HG03354 (cell line): ENCODE results near the gene DDRGK1.
"Not testable (repeated sequence)": the region's sequence is repeated elsewhere in the genome, so short reads cannot be mapped to it uniquely, and the experiment has no call there.

Source experiments
- ATAC-seq: cut with Tn5 transposase; IDR thresholded peaks from one replicate; pipeline ENCODE4 v1.9.1; 2021; ENCODE audit warnings: mild to moderate bottlenecking; ENCODE audit not compliant: unreplicated experiment, poor library complexity, severe bottlenecking

DDRGK1 gene

DNA sequence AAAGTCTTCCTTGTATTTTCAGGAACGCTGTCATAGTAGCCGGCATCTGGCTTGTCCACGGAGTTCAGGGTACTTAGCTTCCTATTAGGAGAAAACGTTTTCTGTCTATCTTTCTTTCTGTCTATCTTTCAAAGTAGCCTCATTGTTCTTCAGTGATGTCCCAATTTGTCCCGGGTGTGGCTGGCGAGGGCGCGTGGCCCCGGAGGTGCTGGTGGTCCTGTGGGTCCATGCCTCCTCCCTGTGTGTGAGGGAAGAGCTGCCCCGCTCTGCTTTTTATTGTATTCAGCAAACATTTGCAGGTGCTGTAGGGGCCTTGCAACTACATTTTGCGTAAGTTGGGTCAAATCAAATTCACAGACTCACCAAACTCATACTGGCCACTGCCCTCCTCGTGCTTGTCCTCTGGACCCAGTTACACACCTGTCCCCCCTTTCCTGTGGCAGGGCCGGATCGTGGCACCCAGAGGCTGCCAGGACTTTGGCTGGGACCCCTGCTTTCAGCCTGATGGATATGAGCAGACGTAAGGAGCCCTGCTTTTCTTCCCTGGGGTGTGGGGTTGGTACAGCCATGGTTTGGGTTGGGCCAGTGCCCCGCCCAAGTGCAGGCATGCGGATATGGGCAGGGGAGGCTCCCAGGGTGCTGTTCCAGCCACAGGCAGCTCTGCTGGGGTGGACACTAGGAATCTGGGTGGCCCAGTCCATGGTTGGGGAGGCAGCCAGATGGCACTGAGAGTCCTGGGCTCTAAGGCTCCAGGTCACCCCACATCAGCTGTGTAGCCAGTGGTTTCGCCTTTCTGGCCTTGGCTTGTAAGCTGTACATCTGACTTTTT, 17.1 kb upstream of the DDRGK1 start:
- ATAC-seq = no peak

DNA sequence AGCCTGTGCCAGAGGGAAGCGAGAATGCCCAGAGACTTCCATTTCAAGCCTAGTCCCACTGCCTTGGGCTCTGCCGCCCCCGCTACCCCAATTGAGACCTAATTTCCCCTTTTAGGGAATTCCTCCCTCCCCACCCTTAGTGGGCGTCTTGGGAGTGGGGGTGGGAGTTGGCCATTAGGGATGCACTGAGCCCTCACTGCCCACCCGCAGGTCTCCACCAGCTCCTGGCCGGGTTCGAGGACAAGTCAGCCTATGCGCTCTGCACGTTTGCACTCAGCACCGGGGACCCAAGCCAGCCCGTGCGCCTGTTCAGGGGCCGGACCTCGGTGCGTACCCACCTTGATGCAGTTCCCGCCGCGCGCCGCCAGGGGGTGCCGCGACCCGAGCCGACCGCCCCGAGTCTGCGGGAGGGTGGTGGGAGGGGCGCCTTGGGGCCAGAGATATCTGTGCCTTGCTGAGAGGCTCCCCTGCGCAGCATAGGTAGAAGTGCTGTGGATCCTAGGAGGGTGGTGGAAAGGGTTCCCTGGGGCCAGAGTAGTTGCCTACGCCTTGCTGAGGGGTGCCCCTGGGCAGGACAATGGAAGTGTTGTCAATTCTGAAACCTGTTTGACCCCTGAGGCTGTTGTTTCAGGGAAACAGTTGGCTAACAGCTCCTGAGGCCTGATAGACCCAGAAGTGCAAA, 14.0 kb upstream of the DDRGK1 start:
- peak; percentile 66 for ATAC-seq

DNA sequence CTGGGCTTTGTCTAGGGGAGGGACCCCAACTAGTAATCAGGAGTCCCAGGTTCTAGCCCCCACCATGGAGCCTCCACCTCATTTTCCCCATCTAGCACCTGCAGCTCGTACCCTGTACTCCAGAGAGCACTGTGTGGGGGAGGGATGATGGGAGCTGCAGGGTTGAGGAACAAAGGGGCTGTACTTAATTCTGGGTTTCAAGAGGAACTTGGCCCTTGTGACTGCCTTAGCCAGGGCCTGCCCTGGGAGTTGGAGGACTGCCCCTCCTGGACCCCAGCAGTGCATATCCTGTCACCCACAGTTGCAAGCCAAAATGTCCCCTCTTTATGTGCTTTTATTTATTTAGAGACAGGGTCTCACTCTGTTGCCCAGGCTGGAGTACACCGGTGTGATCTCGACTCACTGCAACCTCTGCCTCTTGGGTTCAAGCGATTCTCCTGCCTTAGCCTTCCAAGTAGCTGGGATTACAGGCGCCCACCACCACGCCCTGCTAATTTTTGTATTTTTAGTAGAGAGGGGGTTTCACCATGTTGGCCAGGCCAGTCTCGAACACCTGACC, 11.0 kb upstream of the DDRGK1 start:
- ATAC-seq = not testable (repeated sequence)

DNA sequence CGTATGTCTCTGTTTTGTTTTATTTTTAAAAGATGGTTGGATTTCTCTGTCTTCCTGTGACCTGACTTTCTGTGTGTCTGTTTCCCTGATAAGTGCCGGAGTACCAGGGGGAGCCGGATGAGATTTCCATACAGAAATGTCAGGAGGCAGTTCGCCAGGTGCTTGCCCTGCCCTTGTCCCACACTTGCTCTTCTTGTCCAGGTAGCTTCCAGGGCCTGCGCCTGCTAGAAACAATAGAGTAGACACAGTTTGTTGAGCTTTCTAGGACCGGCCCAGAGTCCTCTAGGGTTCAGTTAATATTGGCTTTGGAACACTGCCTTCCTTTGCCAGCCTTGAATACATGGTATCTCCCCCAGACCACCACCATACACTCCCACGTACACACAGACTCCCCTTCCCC, 8.7 kb upstream of the DDRGK1 start:
- ATAC-seq = no peak

DNA sequence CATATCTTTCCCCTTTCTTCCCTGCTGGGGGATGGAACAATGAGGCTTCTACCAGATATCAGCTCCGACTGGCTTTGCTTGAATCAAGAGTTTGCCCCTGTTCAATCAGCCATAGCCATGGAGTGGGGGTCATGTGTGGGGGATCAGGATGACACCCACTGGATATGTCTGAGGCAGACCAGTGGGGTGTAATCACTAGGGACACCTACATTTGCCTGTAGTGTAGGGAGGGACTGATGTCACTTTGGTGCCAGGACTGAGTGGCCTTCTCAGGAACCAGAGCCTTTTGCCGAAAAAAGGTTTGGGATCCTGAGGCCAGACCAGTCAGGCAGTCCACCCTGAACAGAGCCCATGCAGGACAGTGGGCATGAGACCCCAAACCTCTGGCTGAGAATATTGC, 5.9 kb upstream of the DDRGK1 start:
- no peak for ATAC-seq

DNA sequence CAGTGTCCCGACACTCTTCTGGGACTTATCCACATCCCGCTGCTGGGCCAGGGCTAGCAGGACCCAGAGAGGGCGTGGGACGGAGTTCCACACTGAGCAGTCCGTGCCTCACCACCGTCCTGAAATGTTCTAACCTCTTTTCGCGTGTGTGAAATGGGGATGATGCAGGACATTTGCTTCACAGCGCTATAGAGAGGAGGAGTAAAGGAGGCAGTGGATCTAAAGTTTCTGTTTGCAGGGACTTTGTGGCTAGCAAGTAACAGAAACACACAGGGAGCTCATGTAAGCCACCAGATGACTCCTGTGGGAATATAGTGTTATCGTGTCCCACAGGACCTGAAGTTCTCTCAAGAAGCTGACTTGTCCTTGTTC, 5.5 kb upstream of the DDRGK1 start:
- peak; percentile 24 for ATAC-seq

DNA sequence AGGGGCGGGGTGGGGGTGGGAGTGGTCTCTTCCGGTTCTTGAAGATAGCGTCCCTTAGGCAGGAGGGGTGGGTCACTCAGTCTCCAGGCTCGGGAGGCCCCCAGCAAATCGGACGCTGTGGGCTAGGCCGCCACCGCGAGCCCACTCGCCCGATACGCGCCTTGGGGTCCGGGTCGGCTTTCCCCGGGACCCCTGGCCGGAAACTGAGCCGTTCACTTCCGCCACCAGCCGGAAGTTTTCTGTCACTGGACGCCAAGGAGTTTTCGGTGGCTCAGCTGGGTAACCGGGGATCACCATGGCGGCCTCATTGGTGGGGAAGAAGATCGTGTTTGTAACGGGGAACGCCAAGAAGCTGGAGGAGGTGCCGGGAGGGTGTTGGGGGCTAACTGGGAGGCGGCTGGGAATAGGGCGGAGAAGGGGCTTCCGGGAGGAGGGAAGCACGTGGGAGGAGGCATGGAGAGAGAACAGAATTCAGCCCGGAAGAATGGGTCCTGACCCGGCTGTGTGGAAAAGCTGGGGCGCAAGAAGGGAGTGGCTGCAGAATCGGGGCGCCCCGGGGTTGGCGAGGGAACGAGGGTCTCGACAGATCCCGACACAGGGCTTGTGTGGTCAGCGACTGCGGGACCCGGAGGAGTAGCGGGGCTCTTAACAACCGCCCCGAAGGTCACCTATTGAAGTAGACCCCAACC, 4.9 kb upstream of the DDRGK1 start, which contains the start of gene ITPA:
ITPA (plus strand) TSS at position 242 of the 689 bp plus-strand sequence; CDS start at position 296, 54 bp downstream.
- peak; percentile 54 for ATAC-seq

GRCh38 chr20:3208786-3209256, 4.3 kb upstream of the DDRGK1 start:
- no peak for ATAC-seq

DNA sequence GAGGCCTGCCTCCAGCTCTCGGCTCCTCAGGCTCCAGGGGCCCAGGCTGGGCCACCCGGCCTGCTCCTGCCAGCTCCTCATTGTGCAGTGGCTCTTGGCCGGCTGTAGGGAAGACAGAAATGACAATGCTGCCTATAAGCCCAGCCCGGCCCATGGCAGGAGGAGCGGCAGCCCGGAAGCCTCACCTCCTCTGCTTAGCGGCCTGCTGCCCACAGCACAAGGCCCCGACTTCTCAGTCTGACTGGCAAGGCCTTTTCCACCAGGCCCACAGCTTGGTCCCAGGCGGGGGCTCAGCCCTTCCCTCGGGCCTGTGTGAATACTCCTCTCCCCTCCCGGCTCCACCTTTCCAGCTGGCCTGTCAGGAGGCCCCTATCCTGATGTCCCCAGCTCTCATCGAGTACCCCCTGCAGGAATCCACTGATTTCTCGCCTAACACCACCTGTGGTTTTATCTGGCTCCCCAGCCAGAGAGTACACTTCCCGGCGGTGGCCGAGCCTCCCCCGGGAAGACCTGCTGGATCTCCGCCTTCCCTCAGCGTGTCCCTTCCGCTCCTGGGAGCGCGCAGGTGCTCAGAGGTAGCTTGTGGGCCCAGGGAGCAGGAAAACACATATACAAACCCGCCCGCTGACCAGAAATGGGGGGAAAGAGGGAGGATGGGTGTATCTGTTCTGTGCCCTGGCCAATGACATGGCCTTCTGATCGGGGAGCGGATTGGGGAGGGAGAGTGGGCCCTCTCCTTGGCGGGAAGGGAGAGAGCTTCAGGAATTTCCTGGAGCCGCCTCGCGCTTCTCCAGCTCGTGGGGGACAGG, 963 bp downstream of the DDRGK1 start:
- peak; percentile 21 for ATAC-seq

DNA sequence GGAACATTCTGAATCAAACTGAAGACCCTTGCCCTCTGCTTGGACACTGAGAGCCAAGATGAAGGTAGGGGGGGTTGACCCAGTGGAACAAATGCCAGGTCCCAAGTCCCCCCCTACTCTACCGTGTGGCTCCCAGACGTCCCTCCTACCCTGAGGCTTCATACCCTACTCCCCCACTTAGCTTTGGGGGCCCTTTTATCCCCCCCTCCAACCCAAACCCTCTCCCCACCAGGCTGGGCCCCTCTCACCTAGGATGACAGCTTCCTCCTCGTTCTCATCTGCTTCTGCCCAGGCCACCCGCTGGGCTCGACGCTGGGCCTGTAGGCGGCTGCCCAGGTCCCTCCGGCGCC, 1.5 kb downstream of the DDRGK1 start:
- ATAC-seq = no peak

DNA sequence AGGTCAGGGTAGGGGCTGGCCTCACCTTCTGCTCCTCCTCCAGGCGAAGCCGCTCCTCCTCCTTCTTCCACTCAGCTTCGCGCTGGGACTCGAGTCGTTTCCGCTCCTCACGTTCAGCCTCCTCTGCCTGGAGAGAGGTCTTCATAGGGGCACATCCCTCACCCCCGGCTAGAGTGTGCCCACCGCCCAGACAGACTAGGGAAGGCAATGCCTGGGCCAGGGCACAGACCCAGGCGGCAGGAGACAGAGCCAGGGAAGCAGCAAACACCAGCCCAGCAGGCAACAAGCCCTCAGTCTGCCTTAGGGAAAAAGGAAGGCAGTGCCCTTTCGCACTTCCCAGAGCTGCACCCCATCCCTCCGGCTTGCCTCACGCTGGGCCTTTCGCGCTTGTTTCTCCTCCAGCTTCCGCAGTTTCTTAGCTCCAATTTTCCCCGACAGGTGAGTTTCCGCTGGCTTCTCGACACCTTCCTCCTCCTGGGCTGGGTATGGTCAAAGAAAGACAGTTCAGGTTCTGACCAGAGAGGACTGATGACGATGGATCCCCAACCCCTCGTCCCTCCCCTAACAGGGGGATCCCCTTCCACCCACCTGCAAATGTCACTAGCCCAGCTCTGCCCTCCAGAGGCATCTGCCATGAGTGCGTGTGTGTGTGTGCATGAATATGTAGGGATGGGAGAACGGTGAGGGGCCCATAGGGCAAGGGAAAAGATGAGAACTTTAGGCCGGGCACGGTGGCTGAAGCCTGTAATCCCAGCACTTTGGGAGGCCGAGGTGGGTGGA, 4.3 kb downstream of the DDRGK1 start:
- ATAC-seq = no peak

DNA sequence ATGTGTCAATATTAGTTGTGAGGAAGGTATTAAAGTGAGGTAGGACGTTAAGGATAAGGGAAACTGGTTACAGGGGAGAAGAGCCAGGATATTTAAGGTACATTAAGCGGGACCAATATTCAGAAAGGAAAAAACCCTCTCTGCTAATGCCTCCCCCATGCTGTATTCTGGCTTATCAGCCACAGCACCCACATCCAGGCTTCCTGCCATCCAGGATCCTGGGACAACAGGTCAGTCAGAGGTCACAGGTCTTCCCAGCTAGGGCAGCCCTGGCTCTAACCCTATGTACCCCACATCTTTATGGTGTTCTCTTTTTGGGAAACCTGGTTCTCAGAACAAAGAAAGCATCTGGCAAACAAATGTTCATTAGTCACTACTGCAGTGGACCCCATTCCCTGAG, 5.3 kb downstream of the DDRGK1 start:
- no peak for ATAC-seq

DNA sequence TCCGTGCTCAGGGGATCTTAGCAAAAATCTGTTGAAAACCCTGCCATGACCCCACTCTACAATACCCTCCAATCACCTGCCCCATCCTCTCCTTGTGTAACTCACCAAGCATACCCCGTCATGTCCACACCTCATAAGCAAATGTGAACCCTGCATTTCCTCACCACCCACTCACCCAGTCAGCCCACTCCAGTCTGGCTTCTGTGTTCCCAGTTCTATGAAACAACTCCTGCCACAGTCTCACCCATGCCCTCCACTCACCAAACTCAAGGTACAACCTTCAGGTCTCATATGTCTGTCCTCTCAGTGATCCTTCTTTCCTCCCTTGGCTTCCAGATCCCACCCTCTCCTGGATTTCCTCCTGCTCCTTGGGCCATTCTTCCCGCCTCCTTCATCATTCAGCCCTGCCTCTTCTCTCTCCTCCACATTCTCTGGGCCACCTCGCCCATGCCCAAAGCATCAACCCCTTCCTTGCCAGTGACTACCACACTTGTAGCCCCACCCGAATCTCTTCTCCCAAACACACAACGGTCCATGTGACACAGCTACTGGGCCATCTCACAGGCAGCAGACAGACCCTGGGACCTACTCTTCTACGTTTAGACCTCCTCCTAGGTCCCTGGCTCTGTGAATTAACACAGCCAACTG, 8.8 kb downstream of the DDRGK1 start:
- ATAC-seq = no peak

- ATAC-seq = no peak
These were observed 9.7 kb downstream of the DDRGK1 start for GRCh38 chr20:3194617-3195280.

- ATAC-seq = no peak
These were observed 10.5 kb downstream of the DDRGK1 start for GRCh38 chr20:3193806-3194616.

GRCh38 chr20:3192226-3193015, 12.1 kb downstream of the DDRGK1 start:
- ATAC-seq = no peak
